ENCODE data around the gene POTEF.
"Not testable (repeated sequence)": the region's sequence is repeated elsewhere in the genome, so short reads cannot be mapped to it uniquely, and the experiment has no call there.

Gene POTEF

GRCh38 chr2:130053217-130053911, 75.7 kb downstream of the POTEF start:
- CTCF ChIA-PET; POLR2A ChIA-PET; DNase-seq (ENCODE audit: extremely low spot score): not testable (repeated sequence)

- DNase-seq (ENCODE audit: extremely low spot score); POLR2A ChIA-PET; CTCF ChIA-PET: not testable (repeated sequence)
These were observed 76.6 kb downstream of the POTEF start for GRCh38 chr2:130052376-130052775.

GRCh38 chr2:130048422-130048821, 80.6 kb downstream of the POTEF start:
- CTCF ChIA-PET; POLR2A ChIA-PET; DNase-seq (ENCODE audit: extremely low spot score): not testable (repeated sequence)

GRCh38 chr2:130038265-130038603, 90.8 kb downstream of the POTEF start:
- POLR2A ChIA-PET; DNase-seq (ENCODE audit: extremely low spot score); CTCF ChIA-PET: not testable (repeated sequence)

GRCh38 chr2:130025931-130026330, 103.1 kb downstream of the POTEF start:
- CTCF ChIA-PET; POLR2A ChIA-PET; DNase-seq (ENCODE audit: extremely low spot score): not testable (repeated sequence)

Measured in GM10248 (cell line).